ENCODE results near the gene ASB16. TPM values are rescaled to one million over a fixed set of nuclear protein-coding genes. Genes with fewer than 3 reads are reported as not detected.

Gene ASB16
- total and polyA plus RNA-seq, 5 experiments from 2014 or later, result 0.09 TPM; not detected in 4

- no peaks in the 10 kb centered on the region for H3K36me3 Mint-ChIP-seq
- POLR2A ChIA-PET, result interaction anchor here (0.6 to 20.4 kb wide), 34 partner anchors 8 to 1031 kb away, joined by 3 to 445 read pairs (median 5); partner anchors contain the start of genes ATXN7L3, GRN, HDAC5 and HEXIM2
Measured at GRCh38 chr17:44222112-44222869, 51.8 kb downstream of the ASB16 start.

GRCh38 chr17:44223541-44224071, 53.1 kb downstream of the ASB16 start:
- no peaks in the 10 kb centered on the region for H3K36me3 Mint-ChIP-seq
- H3K9me3 Mint-ChIP-seq, result no peaks in the 10 kb centered on the region
- POLR2A ChIA-PET, result interaction anchor here (1.0 to 20.4 kb wide), 7 partner anchors 9 to 97 kb away, joined by 3 to 445 read pairs (median 6); partner anchors contain the start of genes ATXN7L3 and SLC25A39
- peak overlapping the region in 2 of 10 donors; percentile 8 to 51 for H3K4me3 Mint-ChIP-seq
- H3K27me3 Mint-ChIP-seq, result no peaks in the 10 kb centered on the region
- H3K4me1 Mint-ChIP-seq, result peaks cover 8 to 19% (median 10%) of the 10 kb centered on the region in 4 donors
- no peak for ATAC-seq
- H3K27ac Mint-ChIP-seq, result peak overlapping the region in 2 of 10 donors; percentile 70 to 93
- no peak for DNase-seq

More at GRCh38 chr17:44222112-44222869, 51.8 kb downstream of the ASB16 start:
- no peak for ATAC-seq
- H3K27me3 Mint-ChIP-seq, result no peaks in the 10 kb centered on the region
- peak in 5 of 10 donors; percentile 33 to 67 (median 42) for DNase-seq
- no peaks in the 10 kb centered on the region for H3K9me3 Mint-ChIP-seq
- H3K27ac Mint-ChIP-seq, result peak overlapping the region; percentile 91 to 98 (median 95)
- peaks cover 12 to 26% (median 16%) of the 10 kb centered on the region in 4 donors for H3K4me1 Mint-ChIP-seq
- peak overlapping the region; percentile 91 to 100 (median 96) for H3K4me3 Mint-ChIP-seq

Small RNAs within 50 kb of the gene (microRNA-seq; reads per million reads assigned to microRNA genes)
- 1.0 reads per million for gene MIR6782 (ENCODE audit: borderline microRNAs expressed)

Other genes starting within 250 kb of the ASB16 start
- gene PPY, start 228.2 kb upstream of the ASB16 start, total RNA-seq, result not detected
- not detected for gene PPY, start 228.2 kb upstream of the ASB16 start, polyA plus RNA-seq
- not detected for gene PYY, start 216.8 kb upstream of the ASB16 start, total RNA-seq
- not detected for gene PYY, start 216.8 kb upstream of the ASB16 start, polyA plus RNA-seq
- under 1 TPM; 0.19 to 0.96 TPM for gene NAGS, start 166.1 kb upstream of the ASB16 start, total RNA-seq
- gene NAGS, start 166.1 kb upstream of the ASB16 start, polyA plus RNA-seq, result under 1 TPM; 0.39 to 0.62 (median 0.59) TPM
- 10 to 100 TPM; 26.8 to 27.6 TPM for gene TMEM101, start 155.7 kb upstream of the ASB16 start, total RNA-seq
- 10 to 100 TPM; 23.6 to 28.8 (median 27.1) TPM for gene TMEM101, start 155.7 kb upstream of the ASB16 start, polyA plus RNA-seq
- 10 to 100 TPM; 33.3 to 36.0 TPM for gene LSM12, start 104.0 kb upstream of the ASB16 start, total RNA-seq
- gene LSM12, start 104.0 kb upstream of the ASB16 start, polyA plus RNA-seq, result 10 to 100 TPM; 63.4 to 82.6 (median 66.7) TPM
- 10 to 100 TPM; 15.0 to 19.1 TPM for gene G6PC3, start 100.0 kb upstream of the ASB16 start, total RNA-seq
- gene G6PC3, start 100.0 kb upstream of the ASB16 start, polyA plus RNA-seq, result 10 to 100 TPM; 25.5 to 31.3 (median 26.6) TPM
- gene HDAC5, start 47.1 kb upstream of the ASB16 start, total RNA-seq, result 10 to 100 TPM; 71.1 to 73.8 TPM
- gene HDAC5, start 47.1 kb upstream of the ASB16 start, polyA plus RNA-seq, result 10 to 100 TPM; 25.3 to 41.8 (median 27.2) TPM
- gene HROB, start 28.8 kb upstream of the ASB16 start, total RNA-seq, result 1 to 10 TPM in 1 of 2 experiments, under 1 TPM in 1; 0.88 to 1.2 TPM
- gene HROB, start 28.8 kb upstream of the ASB16 start, polyA plus RNA-seq, result under 1 TPM in 2 of 3 donors, not detected in 1; 0.08 to 0.24 TPM
- gene TMUB2, start 16.3 kb downstream of the ASB16 start, total RNA-seq, result 10 to 100 TPM; 45.8 to 50.5 TPM
- 10 to 100 TPM; 22.1 to 30.2 (median 25.5) TPM for gene TMUB2, start 16.3 kb downstream of the ASB16 start, polyA plus RNA-seq
- 100 to 1,000 TPM; 125 TPM for gene ATXN7L3, start 29.2 kb downstream of the ASB16 start, total RNA-seq
- gene ATXN7L3, start 29.2 kb downstream of the ASB16 start, polyA plus RNA-seq, result 10 to 100 TPM in 2 of 3 donors, 1 to 10 TPM in 1; 9.3 to 14.2 (median 10.6) TPM
- gene UBTF, start 49.0 kb downstream of the ASB16 start, total RNA-seq, result 100 to 1,000 TPM; 348 to 362 TPM
- gene UBTF, start 49.0 kb downstream of the ASB16 start, polyA plus RNA-seq, result 10 to 100 TPM; 41.5 to 94.2 (median 73.3) TPM
- gene SLC4A1, start 97.4 kb downstream of the ASB16 start, total RNA-seq, result not detected
- not detected for gene SLC4A1, start 97.4 kb downstream of the ASB16 start, polyA plus RNA-seq
- gene RUNDC3A, start 137.9 kb downstream of the ASB16 start, total RNA-seq, result not detected
- not detected for gene RUNDC3A, start 137.9 kb downstream of the ASB16 start, polyA plus RNA-seq
- gene SLC25A39, start 154.1 kb downstream of the ASB16 start, total RNA-seq, result 10 to 100 TPM; 94.9 to 98.8 TPM
- 100 to 1,000 TPM; 133 to 176 (median 162) TPM for gene SLC25A39, start 154.1 kb downstream of the ASB16 start, polyA plus RNA-seq
- 10 to 100 TPM; 27.5 to 33.5 TPM for gene GRN, start 174.6 kb downstream of the ASB16 start, total RNA-seq
- gene GRN, start 174.6 kb downstream of the ASB16 start, polyA plus RNA-seq, result 10 to 100 TPM; 24.8 to 43.7 (median 41.6) TPM
- 1 to 10 TPM; 1.3 to 1.5 TPM for gene FAM171A2, start 193.1 kb downstream of the ASB16 start, total RNA-seq
- gene FAM171A2, start 193.1 kb downstream of the ASB16 start, polyA plus RNA-seq, result under 1 TPM; 0.08 to 0.33 (median 0.10) TPM
- gene ITGA2B, start 218.9 kb downstream of the ASB16 start, total RNA-seq, result 1 to 10 TPM in 1 of 2 experiments, under 1 TPM in 1; 0.86 to 1.6 TPM
- not detected for gene ITGA2B, start 218.9 kb downstream of the ASB16 start, polyA plus RNA-seq